Panc1 (cell line): ENCODE results near the gene GLB1L2. TPM values are rescaled to one million over a fixed set of nuclear protein-coding genes. Genes with fewer than 3 reads are reported as not detected.

Experiments used
- ATAC-seq: fragments of 200-7000 bp; cut with Tn5 transposase; 2 replicates; pipeline ENCODE4 v1.9.1; 2020; ENCODE audit warnings: mild to moderate bottlenecking, moderate library complexity
- BruUV-seq: library from RNA; stranded (reverse); fragments of 400-500 nt; replicated peaks from 2 replicates; lab custom pipeline; 2021; lab: Mats Ljungman, UMichigan
- CTCF ChIA-PET: fragments of 300-600 bp; sonication (Branson Sonifier 250); formaldehyde crosslinking; loops from one replicate; lab custom pipeline; 2022; ENCODE audit warnings: antibody characterized with exemption; lab: Charles Lee
- POLR2A ChIA-PET: fragments of 300-600 bp; sonication (Branson Sonifier 250); formaldehyde crosslinking; loops from one replicate; lab custom pipeline; 2022; ENCODE audit warnings: antibody characterized with exemption; lab: Charles Lee
- DNase-seq: peaks from one replicate; pipeline ENCODE4 v3.0.0-alpha.2; 2010; ENCODE audit warnings: low read depth, low spot score
- H3K27ac ChIP-seq: 2 replicates; pipeline ENCODE4 v1.5.1; 2011; ENCODE audit warnings: mild to moderate bottlenecking, low read length, inconsistent platforms
- H3K27me3 ChIP-seq: fragments of 200-500 bp; sonication (Bioruptor generic); 2 replicates; pipeline ENCODE4 v1.6.0; 2014; ENCODE audit warnings: low read length, inconsistent platforms; ENCODE audit not compliant: control insufficient read depth, insufficient read depth
- H3K36me3 ChIP-seq: fragments of 200-500 bp; sonication (Bioruptor generic); 2 replicates; pipeline ENCODE4 v1.5.1; 2014; ENCODE audit warnings: inconsistent platforms, mild to moderate bottlenecking, low read length, moderate library complexity; ENCODE audit not compliant: control insufficient read depth, insufficient read depth
- H3K4me1 ChIP-seq: 2 replicates; pipeline ENCODE4 v1.5.1; 2011; ENCODE audit warnings: inconsistent platforms, mild to moderate bottlenecking, low read length, moderate library complexity; ENCODE audit not compliant: control insufficient read depth, insufficient read depth
- H3K4me3 ChIP-seq, 2 experiments: 2 replicates each; pipeline ENCODE4 v1.5.1; 2011 to 2012; ENCODE audit warnings: low read depth in 2 of 2, low read length in 2 of 2, mild to moderate bottlenecking in 2 of 2, inconsistent platforms in 1 of 2, moderate library complexity in 1 of 2
- H3K9me3 ChIP-seq: fragments of 200-500 bp; sonication (Bioruptor generic); 2 replicates; pipeline ENCODE4 v1.5.1; 2014; ENCODE audit warnings: low read depth, mild to moderate bottlenecking, inconsistent platforms, low read length, moderate library complexity; ENCODE audit not compliant: control insufficient read depth, insufficient read depth
- CTCF ChIP-seq: fragments of 450-650 bp; IDR thresholded peaks from 2 replicates; pipeline ENCODE4 v1.5.1; 2017; ENCODE audit warnings: mild to moderate bottlenecking
- POLR2AphosphoS5 ChIP-seq: IDR thresholded peaks from 2 replicates; pipeline ENCODE4 v1.6.1; 2012; ENCODE audit warnings: mild to moderate bottlenecking, low read depth, low read length, moderate library complexity
- REST ChIP-seq, 2 experiments: IDR thresholded peaks; 2 replicates each; pipeline ENCODE4 v1.6.1; 2011 to 2012; ENCODE audit warnings: low read depth in 2 of 2, control low read depth in 1 of 2, low read length in 1 of 2, mild to moderate bottlenecking in 1 of 2, moderate library complexity in 1 of 2; ENCODE audit not compliant: insufficient read depth in 1 of 2
- SIN3A ChIP-seq: IDR thresholded peaks from 2 replicates; pipeline ENCODE4 v1.6.1; 2012; ENCODE audit warnings: low read depth, mild to moderate bottlenecking, low read length, moderate library complexity, borderline replicate concordance; ENCODE audit not compliant: insufficient read depth
- TCF7L2 ChIP-seq: IDR thresholded peaks from 2 replicates; pipeline ENCODE4 v1.6.1; 2011; ENCODE audit warnings: mild to moderate bottlenecking, low read depth, low read length, inconsistent platforms
- in situ Hi-C: cut with HindIII; loops from 2 replicates; pipeline ENCODE4 v1.10.0; 2016; ENCODE audit warnings: low sequenced_read_pairs, low pct_unique_long_range_greater_than_20kb
- intact Hi-C: fragments of 100-400 bp; cut with micrococcal nuclease; formaldehyde crosslinking; loops from one replicate; pipeline ENCODE4 v1.10.0; 2022; ENCODE audit not compliant: unreplicated experiment
- total RNA-seq: library from RNA; stranded (reverse); gene quantifications from one replicate; pipeline ENCODE4 v1.2.1, GENCODE V29; 2021; ENCODE audit not compliant: unreplicated experiment

Gene GLB1L2
- total RNA-seq, 1 experiment from 2014 or later = 10.4 TPM

- Histone ChIP-seq H3K9me3 (no peaks in the 10 kb centered on the region), H3K27ac (no peak overlapping the region), H3K4me3 (no peak overlapping the region), H3K4me1 (no peaks in the 10 kb centered on the region), H3K36me3 (no peaks in the 10 kb centered on the region), H3K27me3 (peaks cover 6% of the 10 kb centered on the region)
- ATAC-seq (no peak), DNase-seq (no peak)
- POLR2A ChIA-PET = no interaction called here
- no TSS peak for BruUV-seq
- CTCF ChIA-PET = no interaction called here
- intact Hi-C loops = no loop called here
- TF ChIP-seq SIN3A = no peak
- no peak for TF ChIP-seq CTCF
- no peak for TF ChIP-seq TCF7L2
- no peak for TF ChIP-seq POLR2AphosphoS5
- no peak for TF ChIP-seq REST (IDR thresholded peaks at IDR 0.05; ENCODE audit: insufficient read depth in 1 of 2, low read depth in 2 of 2, low read length in 1 of 2)
- in situ Hi-C loops = no loop called here
These were observed 56.8 kb downstream of the GLB1L2 start for GRCh38 chr11:134388590-134388989.

GRCh38 chr11:134389464-134390180 lies 57.8 kb downstream of the GLB1L2 start:
- intact Hi-C loops (no loop called here), in situ Hi-C loops (no loop called here)
- H3K4me1 ChIP-seq = no peaks in the 10 kb centered on the region
- CTCF ChIA-PET = no interaction called here
- no peak overlapping the region for H3K27ac ChIP-seq
- H3K4me3 ChIP-seq = no peak overlapping the region
- DNase-seq = no peak
- no TSS peak for BruUV-seq
- TF ChIP-seq SIN3A (no peak), TCF7L2 (no peak), REST (IDR thresholded peaks at IDR 0.05; ENCODE audit: insufficient read depth in 1 of 2, low read depth in 2 of 2, low read length in 1 of 2) (no peak), CTCF (no peak), POLR2AphosphoS5 (no peak)
- H3K27me3 ChIP-seq = peaks cover 6% of the 10 kb centered on the region
- H3K9me3 ChIP-seq = no peaks in the 10 kb centered on the region
- POLR2A ChIA-PET = no interaction called here
- H3K36me3 ChIP-seq = no peaks in the 10 kb centered on the region
- no peak for ATAC-seq
